Tibial nerve (tissue), 3 donors: ENCODE results near the gene TGM2.

Source experiments
- CTCF ChIP-seq, 5 experiments: fragments of 200-600 bp in 3 of 5; fragments of 450-650 bp in 2 of 5; sonication (generic) in 3 of 5; IDR thresholded peaks; one replicate each; pipeline ENCODE4 v1.5.1; 2016 to 2019; ENCODE audit warnings: antibody characterized with exemption in 5 of 5, mild to moderate bottlenecking in 3 of 5, moderate library complexity in 2 of 5
- POLR2A ChIP-seq, 2 donors: fragments of 450-650 bp; IDR thresholded peaks; one replicate each; pipeline ENCODE4 v1.6.1; 2017; ENCODE audit warnings: antibody characterized with exemption in 2 of 2, mild to moderate bottlenecking in 2 of 2, moderate library complexity in 2 of 2

DNA sequence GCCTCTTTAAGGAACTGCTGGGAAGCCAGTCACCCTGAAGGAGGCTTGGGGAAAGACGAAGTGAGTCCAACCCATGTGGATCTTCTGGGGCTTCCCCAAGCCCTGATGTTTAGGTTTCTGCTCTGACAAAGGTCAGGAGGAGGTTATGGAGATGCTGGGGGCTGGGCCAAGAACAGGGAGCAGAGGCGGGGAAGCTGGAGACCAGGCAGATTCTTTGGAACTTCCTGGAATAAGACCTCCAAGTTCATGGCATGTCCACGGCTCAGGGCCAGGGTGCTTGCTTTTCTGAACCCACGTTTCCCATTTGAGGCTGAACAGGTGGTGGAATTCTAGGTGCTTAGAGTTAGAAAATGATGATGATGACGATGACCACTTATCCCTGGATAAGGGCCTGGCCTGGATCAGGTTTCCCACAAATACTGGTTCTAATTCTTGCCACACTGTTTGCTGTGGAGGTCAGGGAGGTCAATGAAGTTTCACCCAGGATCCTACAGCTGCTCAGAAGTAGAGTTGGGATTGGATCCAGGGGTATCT is 30.0 kb upstream of the TGM2 start:
- TF ChIP-seq CTCF (IDR thresholded peaks at IDR 0.05) (no peak), POLR2A (IDR thresholded peaks at IDR 0.05) (no peak)
